GM06990 (cell line): Measurements from ENCODE around the gene TIA1.

Experiments
- DNase-seq: peaks from one replicate; pipeline ENCODE4 v3.0.0-alpha.2; 2011; ENCODE audit not compliant: insufficient read length; ENCODE audit errors: extremely low read depth
- H3K27me3 ChIP-seq: replicated peaks from 2 replicates; pipeline ENCODE4 v1.6.0; 2011; ENCODE audit warnings: low read length; ENCODE audit not compliant: control insufficient read depth, insufficient read depth
- H3K36me3 ChIP-seq: 2 replicates; pipeline ENCODE4 v1.5.1; 2011; ENCODE audit warnings: low read length; ENCODE audit not compliant: control insufficient read depth, insufficient read depth
- H3K4me3 ChIP-seq: replicated peaks from 2 replicates; pipeline ENCODE4 v1.5.1; 2011; ENCODE audit warnings: low read depth, mild to moderate bottlenecking, control low read depth, low read length
- TF ChIP-seq, protein P1 (sequence below): IDR thresholded peaks from 2 replicates; pipeline ENCODE4 v1.5.1; 2011; ENCODE audit warnings: low read length, control low read depth, mild to moderate bottlenecking, inconsistent platforms; ENCODE audit not compliant: insufficient read depth, poor library complexity, severe bottlenecking

The TIA1 gene

DNA sequence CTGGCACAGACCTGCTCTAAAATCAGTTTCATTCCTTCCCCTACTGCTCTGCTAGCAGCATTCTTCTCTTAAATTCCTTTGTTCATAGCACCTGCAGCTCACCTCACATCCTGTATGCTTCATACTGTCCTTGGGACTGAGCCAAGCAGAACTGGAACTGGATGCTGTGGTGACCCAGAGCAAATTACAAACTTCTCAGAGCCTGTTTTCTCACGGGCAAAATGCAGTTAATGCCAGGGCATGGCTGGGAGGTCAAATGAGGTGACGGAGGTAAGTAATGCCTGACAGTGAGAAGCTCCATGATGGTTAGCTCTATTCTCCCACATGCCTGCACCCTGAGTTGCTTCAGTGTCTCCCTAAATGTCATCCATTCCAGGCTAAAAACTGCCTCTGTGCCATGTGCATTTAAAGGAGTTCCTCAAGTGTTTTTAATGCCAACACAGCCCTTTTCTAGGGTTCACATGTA is 87.3 kb downstream of the TIA1 start:
- Histone ChIP-seq H3K36me3 (no peaks in the 10 kb centered on the region; the same call in none of the 2 replicates), H3K27me3 (no peaks in the 10 kb centered on the region), H3K4me3 (no peak overlapping the region)
- TF ChIP-seq, protein P1, sequence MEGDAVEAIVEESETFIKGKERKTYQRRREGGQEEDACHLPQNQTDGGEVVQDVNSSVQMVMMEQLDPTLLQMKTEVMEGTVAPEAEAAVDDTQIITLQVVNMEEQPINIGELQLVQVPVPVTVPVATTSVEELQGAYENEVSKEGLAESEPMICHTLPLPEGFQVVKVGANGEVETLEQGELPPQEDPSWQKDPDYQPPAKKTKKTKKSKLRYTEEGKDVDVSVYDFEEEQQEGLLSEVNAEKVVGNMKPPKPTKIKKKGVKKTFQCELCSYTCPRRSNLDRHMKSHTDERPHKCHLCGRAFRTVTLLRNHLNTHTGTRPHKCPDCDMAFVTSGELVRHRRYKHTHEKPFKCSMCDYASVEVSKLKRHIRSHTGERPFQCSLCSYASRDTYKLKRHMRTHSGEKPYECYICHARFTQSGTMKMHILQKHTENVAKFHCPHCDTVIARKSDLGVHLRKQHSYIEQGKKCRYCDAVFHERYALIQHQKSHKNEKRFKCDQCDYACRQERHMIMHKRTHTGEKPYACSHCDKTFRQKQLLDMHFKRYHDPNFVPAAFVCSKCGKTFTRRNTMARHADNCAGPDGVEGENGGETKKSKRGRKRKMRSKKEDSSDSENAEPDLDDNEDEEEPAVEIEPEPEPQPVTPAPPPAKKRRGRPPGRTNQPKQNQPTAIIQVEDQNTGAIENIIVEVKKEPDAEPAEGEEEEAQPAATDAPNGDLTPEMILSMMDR = no peak
- DNase-seq = peak; percentile 75

DNA sequence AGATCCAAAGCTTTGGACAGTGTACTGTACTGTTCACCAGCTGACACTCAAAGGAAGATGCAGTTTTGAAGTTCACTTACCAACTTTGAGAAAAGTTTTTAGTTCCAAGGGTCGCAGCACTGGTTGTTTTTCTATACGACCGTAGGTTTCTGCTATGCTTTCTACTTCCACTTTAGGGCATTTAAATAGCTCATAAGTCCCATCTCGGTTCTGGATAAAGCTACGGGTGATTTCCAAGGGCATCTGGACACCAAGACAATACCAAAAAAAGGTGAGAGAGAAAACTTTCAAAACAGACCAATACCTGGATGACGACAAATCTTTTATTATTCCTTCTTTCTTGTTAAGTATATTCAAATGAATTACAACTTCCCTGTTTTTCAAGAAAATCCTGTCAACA is 87.9 kb downstream of the TIA1 start:
- TF ChIP-seq, protein P1 = no peak
- Histone ChIP-seq H3K36me3 (no peaks in the 10 kb centered on the region; the same call in none of the 2 replicates), H3K27me3 (no peaks in the 10 kb centered on the region), H3K4me3 (no peak overlapping the region)
- DNase-seq = no peak
